Measurements from ENCODE around the gene C11orf97.
"Not testable (repeated sequence)": the region's sequence is repeated elsewhere in the genome, so short reads cannot be mapped to it uniquely, and the experiment has no call there.

Gene C11orf97

GRCh38 chr11:94525546-94526324 is 13.5 kb downstream of the C11orf97 start:
- peak; percentile 77 for DNase-seq

- DNase-seq = no peak
Measured at GRCh38 chr11:94526645-94527438, 14.6 kb downstream of the C11orf97 start.

GRCh38 chr11:94528551-94528950 is 16.3 kb downstream of the C11orf97 start:
- DNase-seq = no peak

- no peak for DNase-seq
Measured at GRCh38 chr11:94532211-94532610, 19.9 kb downstream of the C11orf97 start.

- DNase-seq = no peak
Measured at GRCh38 chr11:94533206-94533605, 20.9 kb downstream of the C11orf97 start.

- DNase-seq = no peak
Measured at GRCh38 chr11:94533696-94534630, 21.7 kb downstream of the C11orf97 start.

GRCh38 chr11:94536386-94536785 is 24.1 kb downstream of the C11orf97 start:
- DNase-seq = no peak

GRCh38 chr11:94537031-94537600 is 24.9 kb downstream of the C11orf97 start:
- DNase-seq = no peak

GRCh38 chr11:94539420-94539819 is 27.2 kb downstream of the C11orf97 start:
- DNase-seq = no peak

GRCh38 chr11:94543695-94544645 is 31.7 kb downstream of the C11orf97 start, which contains the start of gene FUT4:
TSS of gene FUT4 (plus strand) at chr11:94543921. CDS start at chr11:94544134, 213 bp downstream.
- DNase-seq = peak; percentile 77

GRCh38 chr11:94544646-94545263 is 32.5 kb downstream of the C11orf97 start:
- DNase-seq = no peak

GRCh38 chr11:94545264-94546161 is 33.3 kb downstream of the C11orf97 start:
- no peak for DNase-seq

- DNase-seq = no peak
Measured at GRCh38 chr11:94546162-94546470, 33.9 kb downstream of the C11orf97 start.

- peak; percentile 14 for DNase-seq
Measured at GRCh38 chr11:94546886-94547285, 34.6 kb downstream of the C11orf97 start.

- DNase-seq = no peak
Measured at GRCh38 chr11:94549146-94549545, 36.9 kb downstream of the C11orf97 start.

- no peak for DNase-seq
Measured at GRCh38 chr11:94550513-94550912, 38.3 kb downstream of the C11orf97 start.

GRCh38 chr11:94553938-94554337 is 41.7 kb downstream of the C11orf97 start:
- peak; percentile 92 for DNase-seq

GRCh38 chr11:94555752-94556329 is 43.6 kb downstream of the C11orf97 start:
- not testable (repeated sequence) for DNase-seq

GRCh38 chr11:94557421-94557820 is 45.2 kb downstream of the C11orf97 start:
- DNase-seq = no peak

GRCh38 chr11:94557992-94558391 is 45.7 kb downstream of the C11orf97 start:
- DNase-seq = no peak
